ENCODE measurements around the gene FHDC1. TPM values are rescaled to one million over a fixed set of nuclear protein-coding genes. Genes with fewer than 3 reads are reported as not detected.

FHDC1 gene
- total RNA-seq, 5 donors from 2014 or later (not counting 1 experiment from before 2014, with no cell fraction given), result 0.08 to 0.28 (median 0.17) TPM; not detected in 1

DNA sequence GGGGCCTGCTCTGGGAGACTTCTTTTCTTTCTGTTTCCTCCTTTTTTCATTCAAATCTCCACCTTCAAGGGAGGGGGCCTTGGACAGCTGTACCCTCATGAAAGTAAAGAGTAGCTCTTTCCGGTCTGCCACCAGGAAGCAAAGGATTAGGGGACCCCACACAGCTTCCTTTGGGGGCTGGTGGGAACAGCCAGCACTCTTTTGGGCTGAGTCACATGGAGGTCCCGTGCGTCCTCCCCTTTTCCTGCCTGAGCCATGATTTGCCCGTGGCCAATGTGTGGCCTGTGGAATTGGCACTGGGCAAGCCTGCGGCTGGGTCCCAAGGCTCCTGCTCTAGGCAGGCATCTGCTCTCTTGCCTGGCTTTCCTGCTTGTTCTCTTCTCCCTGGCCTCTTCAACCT lies 65.5 kb downstream of the FHDC1 start:
- CTCF ChIA-PET, result no interaction called here
- ATAC-seq (replicated peaks in 1 of 4), result no peak
- H3K27me3 Mint-ChIP-seq, result peaks cover 22 to 23% of the 10 kb centered on the region in 2 donors

DNA sequence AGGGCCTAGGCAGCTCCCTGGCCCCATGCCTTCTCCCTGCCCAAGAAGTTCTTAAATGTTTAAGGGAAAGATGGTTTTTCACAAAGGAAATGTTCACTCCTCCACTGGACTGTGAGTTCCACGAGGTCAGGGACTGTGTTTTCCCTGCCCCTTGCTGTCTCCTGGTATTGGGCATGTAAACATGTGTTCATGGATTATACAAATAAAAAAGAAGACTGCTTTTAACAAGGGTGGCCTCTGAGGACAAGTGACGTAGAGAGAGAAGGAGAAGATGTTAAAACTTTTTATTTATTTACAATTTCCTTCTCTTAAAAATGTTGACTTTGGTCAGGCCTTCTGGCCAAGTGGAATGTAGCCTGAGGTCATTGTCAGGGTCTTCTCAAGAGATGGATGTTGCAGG lies 66.0 kb downstream of the FHDC1 start:
- Mint-ChIP-seq H3K9me3 (no peaks in the 10 kb centered on the region), H3K27me3 (peaks cover 19 to 20% of the 10 kb centered on the region in 2 donors), H3K4me3 (no peak overlapping the region), H3K27ac (no peak overlapping the region), H3K4me1 (no peaks in the 10 kb centered on the region), H3K36me3 (no peaks in the 10 kb centered on the region)
- DNase-seq (no peak), ATAC-seq (replicated peaks in 1 of 4) (no peak)
- no peaks in the 10 kb centered on the region for H3K36me3 ChIP-seq (ENCODE audit: control insufficient read depth in 2 of 2, extremely low read depth in 1 of 2, insufficient read depth in 1 of 2, low read length in 1 of 2)
- H3K27me3 ChIP-seq (replicated peaks in 1 of 2; ENCODE audit: control insufficient read depth in 2 of 2, extremely low read depth in 1 of 2, insufficient read depth in 2 of 2, low read length in 1 of 2), result peaks cover 0 to 27% of the 10 kb centered on the region in 2 experiments
- H3K27ac ChIP-seq (ENCODE audit: low read length), result no peak overlapping the region
- no peaks in the 10 kb centered on the region for H3K4me1 ChIP-seq (ENCODE audit: control insufficient read depth in 1 of 2, extremely low read depth in 1 of 2, insufficient read depth in 2 of 2, low read length in 2 of 2)
- H3K4me3 ChIP-seq (ENCODE audit: control insufficient read depth in 1 of 2, extremely low read depth in 1 of 2, low read length in 1 of 2), result no peak overlapping the region
- POLR2A ChIA-PET, result no interaction called here
- WGBS (ENCODE audit: insufficient coverage), result no CpG with 5 or more reads among the region's 2 CpGs
- CTCF ChIA-PET, result interaction anchor here in 1 of 2 donors (0.6 kb wide), 1 partner anchor 335 kb away, joined by 4 read pairs; no protein-coding TSS in a partner anchor
- H3K9me3 ChIP-seq, result no peaks in the 10 kb centered on the region

More for the DNA sequence above, 65.5 kb downstream of the FHDC1 start:
- Mint-ChIP-seq H3K27ac (no peak overlapping the region), H3K4me3 (no peak overlapping the region), H3K4me1 (no peaks in the 10 kb centered on the region), H3K9me3 (no peaks in the 10 kb centered on the region), H3K36me3 (no peaks in the 10 kb centered on the region)
- Histone ChIP-seq H3K36me3 (ENCODE audit: control insufficient read depth in 2 of 2, extremely low read depth in 1 of 2, insufficient read depth in 1 of 2, low read length in 1 of 2) (no peaks in the 10 kb centered on the region), H3K9me3 (no peaks in the 10 kb centered on the region), H3K4me1 (ENCODE audit: control insufficient read depth in 1 of 2, extremely low read depth in 1 of 2, insufficient read depth in 2 of 2, low read length in 2 of 2) (no peaks in the 10 kb centered on the region), H3K27me3 (replicated peaks in 1 of 2; ENCODE audit: control insufficient read depth in 2 of 2, extremely low read depth in 1 of 2, insufficient read depth in 2 of 2, low read length in 1 of 2) (peaks cover 0 to 27% of the 10 kb centered on the region in 2 experiments), H3K27ac (ENCODE audit: low read length) (no peak overlapping the region), H3K4me3 (ENCODE audit: control insufficient read depth in 1 of 2, extremely low read depth in 1 of 2, low read length in 1 of 2) (no peak overlapping the region)
- POLR2A ChIA-PET, result no interaction called here
- WGBS (ENCODE audit: insufficient coverage), result 72% methylated on average over 5 of the region's 5 CpGs
- no peak for DNase-seq

DNA sequence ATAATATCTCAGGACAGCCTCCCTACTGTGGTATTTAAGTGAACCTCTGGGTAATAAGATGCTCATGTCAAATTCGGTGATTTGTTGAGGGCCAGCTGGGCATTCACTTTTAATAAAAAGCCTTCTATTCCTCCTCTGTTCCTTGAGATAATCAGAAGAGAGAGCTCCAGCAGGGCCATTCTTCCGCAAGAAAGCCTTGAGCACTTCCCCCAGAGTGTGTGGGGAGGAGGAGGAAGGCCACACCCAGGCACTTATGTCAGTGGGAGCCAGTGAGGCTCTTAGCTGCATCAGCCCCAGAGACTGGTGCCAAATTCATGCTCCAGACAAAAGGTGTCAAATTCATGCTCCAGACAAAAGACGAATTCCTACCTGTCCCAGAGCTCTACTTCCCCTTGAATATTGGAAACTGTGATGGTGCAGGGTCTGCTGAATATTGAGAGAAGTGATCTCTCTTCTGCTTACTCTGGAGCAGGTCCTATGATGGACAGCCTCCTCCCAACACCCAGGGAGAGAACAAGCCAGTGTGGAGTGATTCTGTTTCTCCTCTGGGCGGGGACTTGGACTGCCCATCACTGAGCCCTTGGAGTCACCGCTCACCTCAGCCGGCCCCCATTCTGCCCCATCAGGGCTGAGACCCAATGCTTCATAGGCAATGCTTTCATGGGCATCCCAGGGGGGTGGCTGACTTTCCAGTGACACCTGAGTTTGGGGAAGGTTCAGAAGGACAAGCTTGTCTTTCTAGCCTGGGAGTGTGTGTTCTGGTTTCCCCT lies 68.1 kb downstream of the FHDC1 start:
- Mint-ChIP-seq H3K4me1 (no peaks in the 10 kb centered on the region), H3K9me3 (no peaks in the 10 kb centered on the region), H3K36me3 (no peaks in the 10 kb centered on the region), H3K4me3 (no peak overlapping the region), H3K27me3 (peaks cover 10 to 13% of the 10 kb centered on the region in 2 donors), H3K27ac (no peak overlapping the region)
- Histone ChIP-seq H3K27ac (ENCODE audit: low read length) (no peak overlapping the region), H3K27me3 (replicated peaks in 1 of 2; ENCODE audit: control insufficient read depth in 2 of 2, extremely low read depth in 1 of 2, insufficient read depth in 2 of 2, low read length in 1 of 2) (peaks cover 0 to 21% of the 10 kb centered on the region in 2 experiments), H3K4me3 (ENCODE audit: control insufficient read depth in 1 of 2, extremely low read depth in 1 of 2, low read length in 1 of 2) (no peak overlapping the region), H3K9me3 (no peaks in the 10 kb centered on the region), H3K36me3 (ENCODE audit: control insufficient read depth in 2 of 2, extremely low read depth in 1 of 2, insufficient read depth in 1 of 2, low read length in 1 of 2) (no peaks in the 10 kb centered on the region), H3K4me1 (ENCODE audit: control insufficient read depth in 1 of 2, extremely low read depth in 1 of 2, insufficient read depth in 2 of 2, low read length in 2 of 2) (no peaks in the 10 kb centered on the region)
- ChIA-PET POLR2A (no interaction called here), CTCF (no interaction called here)
- ATAC-seq (replicated peaks in 1 of 4) (no peak), DNase-seq (no peak)
- WGBS (ENCODE audit: insufficient coverage), result no CpG with 5 or more reads among the region's 6 CpGs

DNA sequence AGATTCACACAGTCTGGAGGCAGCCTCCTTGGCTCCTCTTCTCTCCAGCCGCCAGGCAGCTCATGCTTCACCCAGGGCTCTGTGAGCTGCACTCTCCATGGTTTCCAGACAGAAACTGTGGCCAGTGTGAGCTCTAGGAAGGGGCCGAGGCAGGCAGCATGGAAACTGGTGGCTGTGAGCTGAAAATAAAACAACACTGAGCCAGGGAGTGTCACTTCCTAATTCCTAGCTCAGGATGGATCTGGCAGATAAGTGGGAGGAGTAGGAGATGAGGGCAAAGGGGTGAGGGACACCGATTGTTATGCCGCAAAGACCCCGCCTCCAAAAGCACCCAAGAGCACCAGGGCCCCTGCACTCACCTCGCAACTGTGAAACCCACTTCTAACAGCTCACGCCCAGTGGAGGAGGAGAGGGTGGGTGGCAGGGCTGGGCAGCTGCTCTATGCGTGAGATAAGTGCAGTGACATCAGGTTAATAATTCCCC lies 69.8 kb downstream of the FHDC1 start:
- H3K4me3 ChIP-seq (ENCODE audit: control insufficient read depth in 1 of 2, extremely low read depth in 1 of 2, low read length in 1 of 2), result no peak overlapping the region
- H3K36me3 Mint-ChIP-seq, result no peaks in the 10 kb centered on the region
- peaks cover 0 to 5% (median 0%) of the 10 kb centered on the region in 3 donors for H3K9me3 Mint-ChIP-seq
- H3K4me1 ChIP-seq (ENCODE audit: control insufficient read depth in 1 of 2, extremely low read depth in 1 of 2, insufficient read depth in 2 of 2, low read length in 2 of 2), result no peaks in the 10 kb centered on the region
- no peak overlapping the region for H3K27ac ChIP-seq (ENCODE audit: low read length)
- CTCF ChIA-PET, result interaction anchor here in 1 of 2 donors (0.6 kb wide), 1 partner anchor 229 kb away, joined by 3 read pairs; no protein-coding TSS in a partner anchor
- H3K27ac Mint-ChIP-seq, result no peak overlapping the region
- POLR2A ChIA-PET, result no interaction called here
- no peaks in the 10 kb centered on the region for H3K9me3 ChIP-seq
- DNase-seq (no peak), ATAC-seq (replicated peaks in 1 of 4) (no peak)
- H3K27me3 ChIP-seq (replicated peaks in 1 of 2; ENCODE audit: control insufficient read depth in 2 of 2, extremely low read depth in 1 of 2, insufficient read depth in 2 of 2, low read length in 1 of 2), result peaks cover 0 to 15% of the 10 kb centered on the region in 2 experiments
- H3K36me3 ChIP-seq (ENCODE audit: control insufficient read depth in 2 of 2, extremely low read depth in 1 of 2, insufficient read depth in 1 of 2, low read length in 1 of 2), result no peaks in the 10 kb centered on the region
- 73% methylated on average over 2 of the region's 8 CpGs for WGBS (ENCODE audit: insufficient coverage)
- no peak overlapping the region for H3K4me3 Mint-ChIP-seq
- H3K27me3 Mint-ChIP-seq, result peaks cover 6 to 10% of the 10 kb centered on the region in 2 donors
- H3K4me1 Mint-ChIP-seq, result no peaks in the 10 kb centered on the region

DNA sequence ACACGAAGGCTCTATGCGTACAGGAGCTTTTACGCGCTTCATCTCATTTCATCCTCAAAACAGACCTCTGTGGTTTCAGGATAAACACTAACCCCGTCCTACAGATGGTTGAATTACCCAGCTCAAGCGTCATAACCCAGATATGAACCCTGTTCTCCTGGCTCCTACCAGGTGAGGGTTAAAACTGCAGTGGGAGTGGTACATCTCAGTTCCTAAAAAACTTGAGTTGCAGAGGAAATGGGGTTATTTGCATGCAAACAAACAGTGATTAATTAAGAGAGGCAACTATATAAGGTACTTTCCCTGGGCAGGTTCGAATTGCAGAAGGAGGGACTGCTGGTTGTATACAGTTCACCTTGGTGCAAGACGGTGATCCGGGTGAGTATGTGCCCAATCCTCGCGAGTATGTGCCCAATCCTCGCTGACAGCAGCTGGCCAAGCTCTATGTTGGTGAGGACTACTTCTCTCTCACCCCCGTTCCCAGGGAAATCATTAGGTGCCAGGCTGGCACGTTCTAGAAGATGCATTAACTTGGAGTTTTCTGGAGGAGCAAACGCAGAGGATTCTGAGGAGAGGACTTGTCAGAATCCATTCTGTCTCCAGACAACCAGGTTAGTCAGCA lies 72.6 kb downstream of the FHDC1 start:
- POLR2A ChIA-PET, result no interaction called here
- H3K4me3 ChIP-seq (ENCODE audit: control insufficient read depth in 1 of 2, extremely low read depth in 1 of 2, low read length in 1 of 2), result no peak overlapping the region

DNA sequence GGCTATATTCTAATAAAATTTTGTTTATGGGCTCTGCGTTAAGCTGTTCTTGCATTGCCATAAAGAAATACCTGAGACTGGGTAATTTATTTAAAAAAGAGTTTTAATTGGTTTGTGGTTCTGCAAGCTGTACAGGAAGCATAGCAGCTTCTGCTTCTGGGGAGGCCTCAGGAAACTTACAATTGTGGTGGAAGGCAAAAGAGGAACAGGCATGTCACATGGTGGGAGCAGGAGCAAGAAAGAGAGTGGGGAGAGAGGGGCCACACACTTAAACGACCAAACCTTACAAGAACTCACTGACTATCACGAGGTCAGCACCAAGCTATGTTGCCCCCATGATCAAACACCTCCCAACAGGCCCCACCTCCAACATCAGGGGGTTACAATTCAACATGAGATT lies 74.0 kb downstream of the FHDC1 start:
- H3K9me3 ChIP-seq, result no peaks in the 10 kb centered on the region
- CTCF ChIA-PET, result no interaction called here
- Mint-ChIP-seq H3K4me3 (no peak overlapping the region), H3K36me3 (no peaks in the 10 kb centered on the region), H3K9me3 (peaks cover 0 to 13% (median 4%) of the 10 kb centered on the region in 3 donors), H3K4me1 (no peaks in the 10 kb centered on the region), H3K27ac (no peak overlapping the region), H3K27me3 (no peaks in the 10 kb centered on the region)
- 50% methylated on average over 1 of the region's 3 CpGs for WGBS (ENCODE audit: insufficient coverage)
- POLR2A ChIA-PET, result no interaction called here
- no peaks in the 10 kb centered on the region for H3K36me3 ChIP-seq (ENCODE audit: control insufficient read depth in 2 of 2, extremely low read depth in 1 of 2, insufficient read depth in 1 of 2, low read length in 1 of 2)
- no peaks in the 10 kb centered on the region for H3K4me1 ChIP-seq (ENCODE audit: control insufficient read depth in 1 of 2, extremely low read depth in 1 of 2, insufficient read depth in 2 of 2, low read length in 2 of 2)
- no peak overlapping the region for H3K27ac ChIP-seq (ENCODE audit: low read length)
- H3K4me3 ChIP-seq (ENCODE audit: control insufficient read depth in 1 of 2, extremely low read depth in 1 of 2, low read length in 1 of 2), result no peak overlapping the region
- ATAC-seq (replicated peaks in 1 of 4), result no peak
- DNase-seq, result no peak
- peaks cover 0 to 7% of the 10 kb centered on the region in 2 experiments for H3K27me3 ChIP-seq (replicated peaks in 1 of 2; ENCODE audit: control insufficient read depth in 2 of 2, extremely low read depth in 1 of 2, insufficient read depth in 2 of 2, low read length in 1 of 2)

More for the DNA sequence above, 72.6 kb downstream of the FHDC1 start:
- Mint-ChIP-seq H3K4me1 (no peaks in the 10 kb centered on the region), H3K9me3 (peaks cover 0 to 13% (median 4%) of the 10 kb centered on the region in 3 donors), H3K36me3 (no peaks in the 10 kb centered on the region), H3K4me3 (no peak overlapping the region), H3K27ac (no peak overlapping the region), H3K27me3 (peaks cover 0 to 3% of the 10 kb centered on the region in 2 donors)
- ATAC-seq (replicated peaks in 1 of 4), result no peak
- Histone ChIP-seq H3K36me3 (ENCODE audit: control insufficient read depth in 2 of 2, extremely low read depth in 1 of 2, insufficient read depth in 1 of 2, low read length in 1 of 2) (no peaks in the 10 kb centered on the region), H3K4me1 (ENCODE audit: control insufficient read depth in 1 of 2, extremely low read depth in 1 of 2, insufficient read depth in 2 of 2, low read length in 2 of 2) (no peaks in the 10 kb centered on the region), H3K27ac (ENCODE audit: low read length) (no peak overlapping the region), H3K9me3 (no peaks in the 10 kb centered on the region), H3K27me3 (replicated peaks in 1 of 2; ENCODE audit: control insufficient read depth in 2 of 2, extremely low read depth in 1 of 2, insufficient read depth in 2 of 2, low read length in 1 of 2) (peaks cover 0 to 7% of the 10 kb centered on the region in 2 experiments)
- DNase-seq, result no peak
- WGBS (ENCODE audit: insufficient coverage), result 83% methylated on average over 8 of the region's 15 CpGs
- CTCF ChIA-PET, result interaction anchor here in 1 of 2 donors (0.5 to 0.6 kb wide), 2 partner anchors 83 to 122 kb away, joined by 3 read pairs; no protein-coding TSS in a partner anchor

Measured in T-cell (primary cell).